NOMO-1 (cell line): ENCODE results near the gene KASH5.
"Not testable (repeated sequence)": the region's sequence is repeated elsewhere in the genome, so short reads cannot be mapped to it uniquely, and the experiment has no call there.

ENCODE experiments used
- DNase-seq, 2 experiments: peaks; one replicate each; lab custom pipeline; 2025; ENCODE audit not compliant: unreplicated experiment in 2 of 2; lab: John Stamatoyannopoulos, UW

The KASH5 gene

DNA sequence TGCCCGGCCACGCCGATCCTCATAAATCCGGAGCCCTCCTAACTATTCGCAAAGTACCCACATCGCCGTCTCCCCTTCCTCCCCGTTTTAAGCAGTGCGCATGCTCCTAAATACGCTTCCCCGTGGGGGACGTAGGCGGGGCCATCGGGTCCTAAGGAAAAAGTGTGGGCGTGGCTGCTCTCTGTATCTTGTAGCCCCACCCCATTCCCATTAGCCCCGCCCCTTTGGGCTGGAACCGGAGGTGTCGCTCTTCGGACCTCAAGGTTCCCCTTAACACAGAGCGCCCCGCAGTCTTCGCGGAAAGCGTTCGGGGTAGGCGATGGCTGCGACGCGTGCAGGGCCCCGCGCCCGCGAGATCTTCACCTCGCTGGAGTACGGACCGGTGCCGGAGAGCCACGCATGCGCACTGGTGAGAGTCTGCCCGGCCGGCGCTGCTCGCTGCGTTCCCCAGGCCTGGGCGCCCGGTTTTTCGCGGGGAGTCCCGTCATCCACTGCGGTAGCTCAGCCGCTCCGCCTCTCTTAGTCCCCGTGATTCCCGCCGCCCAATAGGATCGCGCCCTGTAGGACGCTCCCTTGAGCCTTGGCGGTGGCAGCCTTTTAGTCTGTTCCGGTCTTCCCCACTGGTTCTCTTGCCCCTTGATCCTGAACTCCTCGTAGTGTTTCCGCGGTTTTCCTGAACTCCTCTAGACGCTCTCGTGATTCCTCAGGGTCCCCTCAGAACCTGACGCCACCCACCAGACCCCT is 65.1 kb downstream of the KASH5 start, which contains the start of gene ALDH16A1:
Gene ALDH16A1 (plus strand): TSS at position 213 of the 744 bp plus-strand sequence. CDS start 107 bp downstream, at position 320.
- peak; percentile 94 to 96 for DNase-seq

- no peak for DNase-seq
Observed at GRCh38 chr19:49453757-49454240, 65.8 kb downstream of the KASH5 start.

- no peak for DNase-seq
Observed at GRCh38 chr19:49455773-49456172, 67.7 kb downstream of the KASH5 start.

DNA sequence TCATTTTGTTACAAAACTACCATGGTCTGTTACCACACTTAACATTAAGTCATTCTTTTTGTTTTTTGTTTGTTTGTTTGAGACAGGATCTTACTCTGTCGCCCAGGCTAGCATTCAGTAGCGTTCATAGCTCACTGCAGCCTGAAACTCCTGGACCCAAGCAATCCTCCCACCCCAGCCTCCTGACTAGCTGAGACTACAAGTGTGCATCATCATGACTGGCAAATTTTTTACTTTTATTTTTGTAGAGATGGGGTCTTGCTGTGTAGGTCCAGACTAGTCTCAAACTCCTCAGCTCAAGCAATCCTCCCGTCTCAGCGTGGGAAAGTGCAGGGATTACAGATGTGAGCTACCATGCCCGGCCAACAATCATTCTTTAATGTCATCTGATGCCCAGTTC is 68.3 kb downstream of the KASH5 start:
- no peak for DNase-seq

DNA sequence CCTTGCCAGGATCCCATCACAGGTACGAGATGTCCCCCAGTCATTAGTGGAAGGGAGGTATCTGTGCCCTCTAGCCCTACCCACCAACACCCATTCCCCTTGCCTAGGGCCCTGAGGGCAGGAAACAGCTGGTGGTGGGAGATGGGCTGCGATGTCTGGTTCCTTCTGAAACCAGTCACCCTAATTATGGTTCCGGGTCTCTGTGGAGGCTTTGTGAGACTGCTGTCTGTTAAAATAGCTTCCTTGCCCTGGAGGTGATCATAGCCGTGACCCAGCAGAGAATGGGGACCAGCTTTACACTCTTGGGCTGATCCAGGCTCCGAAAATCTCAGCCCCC is 70.5 kb downstream of the KASH5 start:
- DNase-seq: no peak

- DNase-seq: no peak
Observed at GRCh38 chr19:49459388-49459787, 71.3 kb downstream of the KASH5 start.

DNA sequence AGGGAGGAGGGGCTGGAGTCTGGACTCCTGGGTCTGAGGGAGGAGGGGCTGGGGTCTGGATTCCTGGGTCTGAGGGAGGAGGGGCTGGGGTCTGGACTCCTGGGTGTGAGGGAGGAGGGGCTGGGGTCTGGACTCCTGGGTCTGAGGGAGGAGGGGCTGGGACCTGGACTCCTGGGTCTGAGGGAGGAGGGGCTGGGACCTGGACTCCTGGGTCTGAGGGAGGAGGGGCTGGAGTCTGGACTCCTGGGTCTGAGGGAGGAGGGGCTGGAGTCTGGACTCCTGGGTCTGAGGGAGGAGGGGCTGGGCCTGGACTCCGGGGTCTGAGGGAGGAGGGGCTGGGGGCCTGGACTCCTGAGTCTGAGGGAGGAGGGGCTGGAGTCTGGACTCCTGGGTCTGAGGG is 73.1 kb downstream of the KASH5 start:
- not testable (repeated sequence) for DNase-seq

DNA sequence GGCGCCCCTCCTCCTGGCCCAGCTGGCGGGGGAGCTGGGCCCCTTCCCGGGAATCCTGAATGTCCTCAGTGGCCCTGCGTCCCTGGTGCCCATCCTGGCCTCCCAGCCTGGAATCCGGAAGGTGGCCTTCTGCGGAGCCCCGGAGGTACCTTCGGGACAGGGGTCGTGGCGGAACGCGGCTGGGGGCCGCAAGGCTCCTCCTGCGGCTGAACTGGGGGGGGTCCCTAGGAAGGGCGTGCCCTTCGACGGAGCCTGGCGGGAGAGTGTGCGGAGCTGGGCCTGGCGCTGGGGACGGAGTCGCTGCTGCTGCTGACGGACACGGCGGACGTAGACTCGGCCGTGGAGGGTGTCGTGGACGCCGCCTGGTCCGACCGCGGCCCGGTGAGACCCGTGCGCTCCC is 73.6 kb downstream of the KASH5 start:
- DNase-seq: no peak

- DNase-seq: no peak
Observed at GRCh38 chr19:49462492-49462891, 74.4 kb downstream of the KASH5 start.

GRCh38 chr19:49463960-49464740 is 76.1 kb downstream of the KASH5 start:
- DNase-seq: no peak

DNA sequence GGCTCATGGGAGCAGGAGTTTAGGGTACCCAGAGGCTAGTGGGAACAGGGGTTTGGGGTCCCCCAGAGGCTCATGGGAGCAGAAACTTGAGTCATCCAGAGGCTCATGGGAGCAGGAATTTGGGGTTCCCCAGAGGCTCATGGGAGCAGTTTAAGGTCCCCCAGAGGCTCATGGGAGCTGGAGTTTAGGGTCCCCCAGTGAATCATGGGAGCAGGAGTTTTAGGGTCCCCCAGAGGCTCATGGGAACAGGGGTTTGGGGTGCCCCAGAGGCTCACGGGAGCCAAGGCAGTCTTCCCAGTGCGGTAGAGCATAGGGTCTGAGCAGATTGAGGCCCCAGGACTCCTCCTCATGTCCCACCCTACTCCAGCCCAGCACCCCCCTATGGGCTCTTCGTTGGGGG is 77.3 kb downstream of the KASH5 start:
- DNase-seq: no peak
